GM23248 (cell line): ENCODE measurements around the gene TAB2. TPM values are rescaled to one million over a fixed set of nuclear protein-coding genes. Genes with fewer than 3 reads are reported as not detected.
A peak's percentile ranks its signal among the peaks of the same experiment; 100 is the strongest.

Source experiments
- DNase-seq: peaks from one replicate; pipeline ENCODE4 v3.0.0-alpha.2; 2015
- H2AFZ ChIP-seq: fragments of 200-600 bp; sonication (generic); 2 replicates; pipeline ENCODE4 v1.6.1; 2016; ENCODE audit warnings: antibody characterized with exemption
- H3F3A ChIP-seq: fragments of 200-600 bp; sonication (generic); 2 replicates; pipeline ENCODE4 v1.6.1; 2016; ENCODE audit warnings: mild to moderate bottlenecking, antibody characterized with exemption, mixed run types; ENCODE audit not compliant: insufficient read depth
- H3K27ac ChIP-seq: fragments of 200-600 bp; sonication (generic); 2 replicates; pipeline ENCODE4 v1.5.1; 2016; ENCODE audit warnings: mild to moderate bottlenecking
- H3K27me3 ChIP-seq: fragments of 200-600 bp; sonication (generic); replicated peaks from 2 replicates; pipeline ENCODE4 v1.6.1; 2016; ENCODE audit warnings: mild to moderate bottlenecking; ENCODE audit not compliant: insufficient read depth
- H3K36me3 ChIP-seq: fragments of 200-600 bp; sonication (generic); 2 replicates; pipeline ENCODE4 v1.6.1; 2016; ENCODE audit warnings: low read depth, mild to moderate bottlenecking
- H3K4me1 ChIP-seq: fragments of 200-600 bp; sonication (generic); 2 replicates; pipeline ENCODE4 v1.6.1; 2016; ENCODE audit warnings: mild to moderate bottlenecking; ENCODE audit not compliant: insufficient read depth
- H3K4me2 ChIP-seq: fragments of 200-600 bp; sonication (generic); one replicate; pipeline ENCODE4 v1.6.1; 2016; ENCODE audit warnings: mild to moderate bottlenecking; ENCODE audit not compliant: unreplicated experiment
- H3K4me3 ChIP-seq: fragments of 200-600 bp; sonication (generic); 2 replicates; pipeline ENCODE4 v1.5.1; 2016; ENCODE audit warnings: mild to moderate bottlenecking
- H3K79me2 ChIP-seq: fragments of 200-600 bp; sonication (generic); 2 replicates; pipeline ENCODE4 v1.6.1; 2016; ENCODE audit warnings: mild to moderate bottlenecking; ENCODE audit not compliant: insufficient read depth
- H3K9ac ChIP-seq: fragments of 200-600 bp; sonication (generic); 2 replicates; pipeline ENCODE4 v1.6.1; 2016; ENCODE audit warnings: mild to moderate bottlenecking
- H3K9me2 ChIP-seq: fragments of 200-600 bp; sonication (generic); 2 replicates; pipeline ENCODE4 v1.6.1; 2016; ENCODE audit warnings: mixed run types, mild to moderate bottlenecking, moderate library complexity; ENCODE audit not compliant: insufficient read depth
- H3K9me3 ChIP-seq: fragments of 200-600 bp; sonication (generic); one replicate; pipeline ENCODE4 v1.6.1; 2017; ENCODE audit warnings: low read depth
- H4K20me1 ChIP-seq: fragments of 200-600 bp; sonication (generic); 2 replicates; pipeline ENCODE4 v1.6.0; 2016; ENCODE audit not compliant: insufficient read depth
- EZH2 ChIP-seq: fragments of 200-600 bp; sonication (generic); IDR thresholded peaks from 2 replicates; pipeline ENCODE4 v1.6.1; 2018; ENCODE audit warnings: antibody characterized with exemption, mild to moderate bottlenecking; ENCODE audit not compliant: insufficient read depth, poor library complexity, severe bottlenecking
- EZH2phosphoT487 ChIP-seq: fragments of 200-600 bp; sonication (generic); IDR thresholded peaks from 2 replicates; pipeline ENCODE4 v1.6.1; 2018; ENCODE audit warnings: antibody characterized with exemption, moderate library complexity, mild to moderate bottlenecking, low read depth; ENCODE audit not compliant: insufficient read depth
- WGBS, 2 experiments: methylation state at CpG; one replicate each; pipeline ENCODE4 v1.1.6; 2015 to 2017; ENCODE audit warnings: low lambda C conversion rate in 2 of 2, low coverage in 1 of 2; ENCODE audit errors: missing lambda C conversion rate in 2 of 2; 5-methylcytosine and 5-hydroxymethylcytosine counted together
- in situ Hi-C: fragments of 300-500 bp; cut with MboI; formaldehyde crosslinking; loops from 2 replicates; pipeline ENCODE4 v1.15.0; 2020
- polyA plus RNA-seq: library from polyadenylated mRNA; unstranded; fragments of >200 nt; fragmentation: Nextera tagmentation; extraction: Ambion mirVana; gene quantifications from 2 replicates; pipeline ENCODE4 v1.2.1, GENCODE V29; 2016
- total RNA-seq: library from RNA; depleted of rRNA; stranded (reverse); fragments of >200 nt; shearing (Covaris generic); gene quantifications from 2 replicates; pipeline ENCODE4 v1.2.3, GENCODE V29; 2014

Gene TAB2
- total and polyA plus RNA-seq, 2 experiments from 2014 or later, result 11.6 to 28.4 TPM

GRCh38 chr6:149305372-149305771 is 12.1 kb upstream of the TAB2 start:
- WGBS, 2 experiments, result 77 to 82% methylated on average over 3 of the region's 3 CpGs
- Histone ChIP-seq H3K9ac (no peak overlapping the region), H3K27ac (no peak overlapping the region), H3K4me1 (peaks cover 18% of the 10 kb centered on the region), H3K4me2 (no peak overlapping the region), H3K9me2 (no peaks in the 10 kb centered on the region), H3K4me3 (no peak overlapping the region), H3K27me3 (no peaks in the 10 kb centered on the region), H3F3A (no peaks in the 10 kb centered on the region), H4K20me1 (no peaks in the 10 kb centered on the region), H2AFZ (no peak overlapping the region), H3K9me3 (no peaks in the 10 kb centered on the region), H3K36me3 (no peaks in the 10 kb centered on the region), H3K79me2 (no peaks in the 10 kb centered on the region)
- in situ Hi-C loops, result no loop called here
- TF ChIP-seq EZH2, result no peak
- TF ChIP-seq EZH2phosphoT487, result no peak
- no peak for DNase-seq

GRCh38 chr6:149306967-149307366 is 10.5 kb upstream of the TAB2 start:
- Histone ChIP-seq H3K79me2 (no peaks in the 10 kb centered on the region), H3K9me2 (no peaks in the 10 kb centered on the region), H3K4me3 (no peak overlapping the region), H3K9me3 (no peaks in the 10 kb centered on the region), H3K4me2 (peak overlapping the region; percentile 28), H3K4me1 (peaks cover 18% of the 10 kb centered on the region), H3K9ac (no peak overlapping the region), H3F3A (no peaks in the 10 kb centered on the region), H3K27ac (peak overlapping the region; percentile 46), H3K27me3 (no peaks in the 10 kb centered on the region), H3K36me3 (no peaks in the 10 kb centered on the region), H2AFZ (peak overlapping the region; percentile 48), H4K20me1 (no peaks in the 10 kb centered on the region)
- peak; percentile 74 for DNase-seq
- TF ChIP-seq EZH2 (no peak), EZH2phosphoT487 (no peak)
- 43 to 52% methylated on average over 3 of the region's 3 CpGs for whole genome bisulfite sequencing, 2 experiments
- in situ Hi-C loops, result no loop called here

GRCh38 chr6:149311293-149311692 is 6.2 kb upstream of the TAB2 start:
- peaks cover 4% of the 10 kb centered on the region; the same call in 1 of the 2 replicates for H3K79me2 ChIP-seq
- WGBS, 2 experiments, result 63 to 69% methylated on average over 4 of the region's 4 CpGs
- H3K9me2 ChIP-seq, result no peaks in the 10 kb centered on the region
- H2AFZ ChIP-seq, result no peak overlapping the region
- in situ Hi-C loops, result no loop called here
- no peaks in the 10 kb centered on the region for H3F3A ChIP-seq
- H3K4me1 ChIP-seq, result peaks cover 23% of the 10 kb centered on the region
- H4K20me1 ChIP-seq, result no peaks in the 10 kb centered on the region
- DNase-seq, result no peak
- no peak overlapping the region for H3K9ac ChIP-seq
- no peaks in the 10 kb centered on the region for H3K27me3 ChIP-seq
- H3K36me3 ChIP-seq, result no peaks in the 10 kb centered on the region
- H3K4me2 ChIP-seq, result no peak overlapping the region
- no peak overlapping the region for H3K27ac ChIP-seq
- TF ChIP-seq EZH2phosphoT487, result no peak
- H3K4me3 ChIP-seq, result no peak overlapping the region
- H3K9me3 ChIP-seq, result no peaks in the 10 kb centered on the region

GRCh38 chr6:149311766-149312165 is 5.7 kb upstream of the TAB2 start:
- TF ChIP-seq EZH2phosphoT487, result no peak
- TF ChIP-seq EZH2, result no peak
- no peaks in the 10 kb centered on the region for H3K27me3 ChIP-seq
- in situ Hi-C loops, result no loop called here

GRCh38 chr6:149313070-149313469 is 4.4 kb upstream of the TAB2 start:
- H3F3A ChIP-seq, result no peaks in the 10 kb centered on the region
- TF ChIP-seq EZH2phosphoT487 (no peak), EZH2 (no peak)
- no peaks in the 10 kb centered on the region for H3K27me3 ChIP-seq
- no peaks in the 10 kb centered on the region for H3K9me3 ChIP-seq
- no peaks in the 10 kb centered on the region for H4K20me1 ChIP-seq
- peaks cover 14% of the 10 kb centered on the region; the same call in 1 of the 2 replicates for H3K79me2 ChIP-seq
- in situ Hi-C loops, result no loop called here
- peaks cover 6% of the 10 kb centered on the region; the same call in 1 of the 2 replicates for H3K4me1 ChIP-seq
- WGBS, 2 experiments, result 84 to 91% methylated on average over 4 of the region's 5 CpGs
- H3K4me3 ChIP-seq, result no peak overlapping the region
- H3K27ac ChIP-seq, result no peak overlapping the region
- H3K9ac ChIP-seq, result no peak overlapping the region
- H2AFZ ChIP-seq, result no peak overlapping the region
- H3K36me3 ChIP-seq, result no peaks in the 10 kb centered on the region
- DNase-seq, result no peak
- no peak overlapping the region for H3K4me2 ChIP-seq
- H3K9me2 ChIP-seq, result no peaks in the 10 kb centered on the region

More at GRCh38 chr6:149311766-149312165, 5.7 kb upstream of the TAB2 start:
- peaks cover 19% of the 10 kb centered on the region for H3K4me1 ChIP-seq
- peaks cover 9% of the 10 kb centered on the region; the same call in 1 of the 2 replicates for H3K79me2 ChIP-seq
- no peaks in the 10 kb centered on the region for H3K9me2 ChIP-seq
- no peak overlapping the region for H3K4me3 ChIP-seq
- WGBS, 2 experiments, result 94 to 97% methylated on average over 1 of the region's 1 CpG
- H3F3A ChIP-seq, result no peaks in the 10 kb centered on the region
- no peak overlapping the region for H2AFZ ChIP-seq
- no peaks in the 10 kb centered on the region for H3K36me3 ChIP-seq
- no peak overlapping the region for H3K27ac ChIP-seq
- H3K9me3 ChIP-seq, result no peaks in the 10 kb centered on the region
- H4K20me1 ChIP-seq, result no peaks in the 10 kb centered on the region
- no peak overlapping the region for H3K9ac ChIP-seq
- no peak overlapping the region for H3K4me2 ChIP-seq
- no peak for DNase-seq
